ENCODE data around the gene LRRK1. TPM values are rescaled to one million over a fixed set of nuclear protein-coding genes. Genes with fewer than 3 reads are reported as not detected.

LRRK1 gene
- total RNA-seq, 1 experiment from 2014 or later = 7.0 TPM

GRCh38 chr15:100944244-100944895, 25.2 kb downstream of the LRRK1 start:
- Histone ChIP-seq H3K27me3 (ENCODE audit: low read length) (no peaks in the 10 kb centered on the region), H2AFZ (ENCODE audit: low read length) (no peak overlapping the region), H3K9me2 (replicated peaks; ENCODE audit: low read length) (no peaks in the 10 kb centered on the region), H3K4me3 (ENCODE audit: low read length) (no peak overlapping the region), H3K4me2 (ENCODE audit: low read length) (no peak overlapping the region), H3K79me2 (ENCODE audit: low read length) (no peaks in the 10 kb centered on the region), H3K36me3 (ENCODE audit: low read depth, low read length) (no peaks in the 10 kb centered on the region), H3F3A (ENCODE audit: low read length, unreplicated experiment) (no peaks in the 10 kb centered on the region), H4K20me1 (ENCODE audit: low read length) (no peaks in the 10 kb centered on the region), H3K4me1 (ENCODE audit: insufficient read depth, low read length) (no peaks in the 10 kb centered on the region), H3K27ac (ENCODE audit: low read length) (no peak overlapping the region), H3K9me3 (ENCODE audit: low read length) (no peaks in the 10 kb centered on the region), H3K9ac (ENCODE audit: low read length) (no peak overlapping the region)
- BruUV-seq (replicated peaks) = no TSS peak
- CTCF ChIA-PET = no interaction called here
- POLR2A ChIA-PET (ENCODE audit: unreplicated experiment) = no interaction called here
- ATAC-seq = no peak
- intact Hi-C loops (cut with micrococcal nuclease) = no loop called here
- TF ChIP-seq, protein P1, sequence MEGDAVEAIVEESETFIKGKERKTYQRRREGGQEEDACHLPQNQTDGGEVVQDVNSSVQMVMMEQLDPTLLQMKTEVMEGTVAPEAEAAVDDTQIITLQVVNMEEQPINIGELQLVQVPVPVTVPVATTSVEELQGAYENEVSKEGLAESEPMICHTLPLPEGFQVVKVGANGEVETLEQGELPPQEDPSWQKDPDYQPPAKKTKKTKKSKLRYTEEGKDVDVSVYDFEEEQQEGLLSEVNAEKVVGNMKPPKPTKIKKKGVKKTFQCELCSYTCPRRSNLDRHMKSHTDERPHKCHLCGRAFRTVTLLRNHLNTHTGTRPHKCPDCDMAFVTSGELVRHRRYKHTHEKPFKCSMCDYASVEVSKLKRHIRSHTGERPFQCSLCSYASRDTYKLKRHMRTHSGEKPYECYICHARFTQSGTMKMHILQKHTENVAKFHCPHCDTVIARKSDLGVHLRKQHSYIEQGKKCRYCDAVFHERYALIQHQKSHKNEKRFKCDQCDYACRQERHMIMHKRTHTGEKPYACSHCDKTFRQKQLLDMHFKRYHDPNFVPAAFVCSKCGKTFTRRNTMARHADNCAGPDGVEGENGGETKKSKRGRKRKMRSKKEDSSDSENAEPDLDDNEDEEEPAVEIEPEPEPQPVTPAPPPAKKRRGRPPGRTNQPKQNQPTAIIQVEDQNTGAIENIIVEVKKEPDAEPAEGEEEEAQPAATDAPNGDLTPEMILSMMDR (conservative IDR thresholded peaks at IDR 0.05; ENCODE audit: low read depth, low read length) = no peak
- TF ChIP-seq EZH2phosphoT487 (IDR thresholded peaks at IDR 0.05; ENCODE audit: borderline replicate concordance, low read length) = no peak
- TF ChIP-seq EZH2 (IDR thresholded peaks at IDR 0.05; ENCODE audit: low read length, unreplicated experiment) = no peak
- DNase-seq = no peak

DNA sequence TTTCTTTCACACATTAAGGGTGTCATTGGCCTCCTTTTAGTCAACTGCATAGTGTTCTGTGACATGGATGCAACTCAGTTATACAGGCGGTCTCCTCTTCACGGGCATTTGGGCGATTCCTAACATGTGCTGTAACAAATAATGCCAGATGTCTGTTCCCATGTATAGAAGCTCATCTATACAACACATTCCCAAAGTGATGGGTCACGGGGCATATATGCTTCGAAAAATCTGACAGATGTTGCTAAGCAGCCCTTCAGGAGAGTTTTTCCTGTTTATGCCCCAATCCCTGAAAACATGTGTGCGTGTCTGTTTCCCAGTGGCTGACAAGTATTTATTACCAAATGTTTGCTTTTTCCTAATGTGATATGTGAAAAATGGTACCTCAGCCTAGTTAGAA, 25.8 kb downstream of the LRRK1 start:
- CTCF ChIA-PET = no interaction called here
- no peak overlapping the region for H3K9ac ChIP-seq (ENCODE audit: low read length)
- H4K20me1 ChIP-seq (ENCODE audit: low read length) = no peaks in the 10 kb centered on the region
- no peaks in the 10 kb centered on the region for H3F3A ChIP-seq (ENCODE audit: low read length, unreplicated experiment)
- TF ChIP-seq EZH2phosphoT487 (IDR thresholded peaks at IDR 0.05; ENCODE audit: borderline replicate concordance, low read length) (no peak), EZH2 (IDR thresholded peaks at IDR 0.05; ENCODE audit: low read length, unreplicated experiment) (no peak)
- TF ChIP-seq, protein P1 (conservative IDR thresholded peaks at IDR 0.05; ENCODE audit: low read depth, low read length) = no peak
- H3K4me3 ChIP-seq (ENCODE audit: low read length) = no peak overlapping the region
- no peaks in the 10 kb centered on the region for H3K9me3 ChIP-seq (ENCODE audit: low read length)
- ATAC-seq = no peak
- intact Hi-C loops (cut with micrococcal nuclease) = no loop called here
- no peak for DNase-seq
- H3K27ac ChIP-seq (ENCODE audit: low read length) = no peak overlapping the region
- H2AFZ ChIP-seq (ENCODE audit: low read length) = no peak overlapping the region
- no TSS peak for BruUV-seq (replicated peaks)
- H3K79me2 ChIP-seq (ENCODE audit: low read length) = no peaks in the 10 kb centered on the region
- no peaks in the 10 kb centered on the region for H3K27me3 ChIP-seq (ENCODE audit: low read length)
- no peaks in the 10 kb centered on the region for H3K36me3 ChIP-seq (ENCODE audit: low read depth, low read length)
- POLR2A ChIA-PET (ENCODE audit: unreplicated experiment) = no interaction called here
- no peak overlapping the region for H3K4me2 ChIP-seq (ENCODE audit: low read length)
- no peaks in the 10 kb centered on the region for H3K9me2 ChIP-seq (replicated peaks; ENCODE audit: low read length)
- no peaks in the 10 kb centered on the region for H3K4me1 ChIP-seq (ENCODE audit: insufficient read depth, low read length)

- H4K20me1 ChIP-seq (ENCODE audit: low read length) = no peaks in the 10 kb centered on the region
- BruUV-seq (replicated peaks) = no TSS peak
- H3K4me3 ChIP-seq (ENCODE audit: low read length) = no peak overlapping the region
- ChIA-PET CTCF (no interaction called here), POLR2A (ENCODE audit: unreplicated experiment) (no interaction called here)
- H3F3A ChIP-seq (ENCODE audit: low read length, unreplicated experiment) = no peaks in the 10 kb centered on the region
- no peaks in the 10 kb centered on the region for H3K9me3 ChIP-seq (ENCODE audit: low read length)
- H3K9ac ChIP-seq (ENCODE audit: low read length) = no peak overlapping the region
- H3K27me3 ChIP-seq (ENCODE audit: low read length) = no peaks in the 10 kb centered on the region
- no peaks in the 10 kb centered on the region for H3K79me2 ChIP-seq (ENCODE audit: low read length)
- H2AFZ ChIP-seq (ENCODE audit: low read length) = no peak overlapping the region
- TF ChIP-seq, protein P1 (conservative IDR thresholded peaks at IDR 0.05; ENCODE audit: low read depth, low read length) = no peak
- TF ChIP-seq EZH2 (IDR thresholded peaks at IDR 0.05; ENCODE audit: low read length, unreplicated experiment) = no peak
- no peak for TF ChIP-seq EZH2phosphoT487 (IDR thresholded peaks at IDR 0.05; ENCODE audit: borderline replicate concordance, low read length)
- no peaks in the 10 kb centered on the region for H3K4me1 ChIP-seq (ENCODE audit: insufficient read depth, low read length)
- ATAC-seq (no peak), DNase-seq (no peak)
- no peak overlapping the region for H3K4me2 ChIP-seq (ENCODE audit: low read length)
- H3K9me2 ChIP-seq (replicated peaks; ENCODE audit: low read length) = no peaks in the 10 kb centered on the region
- intact Hi-C loops (cut with micrococcal nuclease) = no loop called here
- no peaks in the 10 kb centered on the region for H3K36me3 ChIP-seq (ENCODE audit: low read depth, low read length)
- no peak overlapping the region for H3K27ac ChIP-seq (ENCODE audit: low read length)
Measured at GRCh38 chr15:100947760-100948429, 28.7 kb downstream of the LRRK1 start.
